A673 (cell line): ENCODE data around the gene FBXL7.

Experiments used
- EZH2 ChIP-seq: fragments of 200-600 bp; sonication (generic); IDR thresholded peaks from 2 replicates; pipeline ENCODE4 v1.6.1; 2017; ENCODE audit warnings: borderline replicate concordance, low read depth, mild to moderate bottlenecking, mixed read lengths, antibody characterized with exemption, low read length; ENCODE audit not compliant: poor library complexity, severe bottlenecking
- TF ChIP-seq, protein P1 (sequence below): fragments of 300-800, 200-600 bp; sonication (generic); conservative IDR thresholded peaks from 2 replicates; pipeline ENCODE4 v1.5.1; 2017; ENCODE audit warnings: low read depth, mild to moderate bottlenecking, antibody characterized with exemption, low read length, moderate library complexity, mixed read lengths

DNA sequence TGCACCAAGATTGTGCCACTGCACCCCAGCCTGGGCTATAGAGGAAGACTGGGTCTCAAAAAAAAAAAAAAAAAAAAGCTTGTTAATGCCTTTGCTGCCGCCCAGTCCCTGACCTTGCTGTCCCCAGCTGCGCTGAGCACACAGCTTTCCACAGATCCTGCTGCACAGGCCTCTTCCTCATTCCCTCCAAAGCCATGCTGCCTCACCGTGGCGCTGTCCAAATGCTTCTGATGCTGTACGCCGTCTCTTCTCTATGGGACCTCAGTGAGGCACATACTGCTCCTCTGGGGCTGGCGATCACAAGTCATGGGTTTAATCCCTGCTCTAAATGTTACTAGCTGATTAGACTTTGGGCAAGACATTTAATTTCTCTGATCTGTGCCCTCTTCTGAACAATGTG lies 234.1 kb downstream of the FBXL7 start:
- TF ChIP-seq, protein P1, sequence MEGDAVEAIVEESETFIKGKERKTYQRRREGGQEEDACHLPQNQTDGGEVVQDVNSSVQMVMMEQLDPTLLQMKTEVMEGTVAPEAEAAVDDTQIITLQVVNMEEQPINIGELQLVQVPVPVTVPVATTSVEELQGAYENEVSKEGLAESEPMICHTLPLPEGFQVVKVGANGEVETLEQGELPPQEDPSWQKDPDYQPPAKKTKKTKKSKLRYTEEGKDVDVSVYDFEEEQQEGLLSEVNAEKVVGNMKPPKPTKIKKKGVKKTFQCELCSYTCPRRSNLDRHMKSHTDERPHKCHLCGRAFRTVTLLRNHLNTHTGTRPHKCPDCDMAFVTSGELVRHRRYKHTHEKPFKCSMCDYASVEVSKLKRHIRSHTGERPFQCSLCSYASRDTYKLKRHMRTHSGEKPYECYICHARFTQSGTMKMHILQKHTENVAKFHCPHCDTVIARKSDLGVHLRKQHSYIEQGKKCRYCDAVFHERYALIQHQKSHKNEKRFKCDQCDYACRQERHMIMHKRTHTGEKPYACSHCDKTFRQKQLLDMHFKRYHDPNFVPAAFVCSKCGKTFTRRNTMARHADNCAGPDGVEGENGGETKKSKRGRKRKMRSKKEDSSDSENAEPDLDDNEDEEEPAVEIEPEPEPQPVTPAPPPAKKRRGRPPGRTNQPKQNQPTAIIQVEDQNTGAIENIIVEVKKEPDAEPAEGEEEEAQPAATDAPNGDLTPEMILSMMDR, result no peak
- no peak for TF ChIP-seq EZH2
